ENCODE data around the gene SERPINF2.

SERPINF2 gene

GRCh38 chr17:1724869-1725641, 17.6 kb upstream of the SERPINF2 start:
- no peaks in the 10 kb centered on the region for H3K27me3 Mint-ChIP-seq
- peaks cover 64% of the 10 kb centered on the region for H3K4me1 Mint-ChIP-seq
- CTCF ChIA-PET: no interaction called here
- DNase-seq: peak; percentile 38
- peaks cover 20% of the 10 kb centered on the region for H3K36me3 Mint-ChIP-seq
- peak overlapping the region; percentile 75 for H3K4me3 Mint-ChIP-seq
- peak overlapping the region; percentile 67 for H3K27ac Mint-ChIP-seq
- H3K9me3 Mint-ChIP-seq: no peaks in the 10 kb centered on the region

- Mint-ChIP-seq H3K36me3 (peaks cover 23% of the 10 kb centered on the region), H3K4me1 (peaks cover 58% of the 10 kb centered on the region), H3K27ac (peak overlapping the region; percentile 67), H3K9me3 (no peaks in the 10 kb centered on the region), H3K27me3 (no peaks in the 10 kb centered on the region), H3K4me3 (peak overlapping the region; percentile 75)
- CTCF ChIA-PET: no interaction called here
- no peak for DNase-seq
These were observed 16.8 kb upstream of the SERPINF2 start for GRCh38 chr17:1725642-1726511.

- H3K9me3 Mint-ChIP-seq: no peaks in the 10 kb centered on the region
- CTCF ChIA-PET: no interaction called here
- peaks cover 23% of the 10 kb centered on the region for H3K36me3 Mint-ChIP-seq
- peaks cover 51% of the 10 kb centered on the region for H3K4me1 Mint-ChIP-seq
- peak overlapping the region; percentile 75 for H3K4me3 Mint-ChIP-seq
- H3K27ac Mint-ChIP-seq: no peak overlapping the region
- no peak for DNase-seq
- no peaks in the 10 kb centered on the region for H3K27me3 Mint-ChIP-seq
These were observed 15.9 kb upstream of the SERPINF2 start for GRCh38 chr17:1726626-1727257.

GRCh38 chr17:1727258-1727789, 15.3 kb upstream of the SERPINF2 start:
- Mint-ChIP-seq H3K27ac (peak overlapping the region; percentile 37), H3K9me3 (no peaks in the 10 kb centered on the region), H3K36me3 (peaks cover 23% of the 10 kb centered on the region), H3K4me3 (no peak overlapping the region), H3K27me3 (no peaks in the 10 kb centered on the region), H3K4me1 (peaks cover 45% of the 10 kb centered on the region)
- CTCF ChIA-PET: no interaction called here
- DNase-seq: no peak

GRCh38 chr17:1727876-1728630, 14.6 kb upstream of the SERPINF2 start:
- CTCF ChIA-PET: no interaction called here
- DNase-seq: no peak
- Mint-ChIP-seq H3K4me3 (peak overlapping the region; percentile 12), H3K9me3 (no peaks in the 10 kb centered on the region), H3K36me3 (peaks cover 25% of the 10 kb centered on the region), H3K27me3 (no peaks in the 10 kb centered on the region), H3K4me1 (peaks cover 38% of the 10 kb centered on the region), H3K27ac (no peak overlapping the region)

- Mint-ChIP-seq H3K4me3 (no peak overlapping the region), H3K9me3 (no peaks in the 10 kb centered on the region), H3K4me1 (peaks cover 25% of the 10 kb centered on the region), H3K36me3 (peaks cover 31% of the 10 kb centered on the region), H3K27ac (no peak overlapping the region), H3K27me3 (no peaks in the 10 kb centered on the region)
- CTCF ChIA-PET: no interaction called here
- DNase-seq: no peak
These were observed 12.7 kb upstream of the SERPINF2 start for GRCh38 chr17:1729966-1730325.

- Mint-ChIP-seq H3K4me3 (no peak overlapping the region), H3K36me3 (peaks cover 26% of the 10 kb centered on the region)
These were observed 12.1 kb upstream of the SERPINF2 start for GRCh38 chr17:1730326-1731193.

GRCh38 chr17:1731194-1731506, 11.5 kb upstream of the SERPINF2 start:
- no peaks in the 10 kb centered on the region for H3K27me3 Mint-ChIP-seq
- H3K4me1 Mint-ChIP-seq: peaks cover 16% of the 10 kb centered on the region
- no peak overlapping the region for H3K27ac Mint-ChIP-seq
- no peak overlapping the region for H3K4me3 Mint-ChIP-seq
- peaks cover 24% of the 10 kb centered on the region for H3K36me3 Mint-ChIP-seq
- H3K9me3 Mint-ChIP-seq: no peaks in the 10 kb centered on the region
- CTCF ChIA-PET: no interaction called here
- no peak for DNase-seq

More at GRCh38 chr17:1730326-1731193, 12.1 kb upstream of the SERPINF2 start:
- H3K9me3 Mint-ChIP-seq: no peaks in the 10 kb centered on the region
- no peak for DNase-seq
- H3K27me3 Mint-ChIP-seq: no peaks in the 10 kb centered on the region
- CTCF ChIA-PET: no interaction called here
- H3K4me1 Mint-ChIP-seq: peaks cover 20% of the 10 kb centered on the region
- H3K27ac Mint-ChIP-seq: no peak overlapping the region

GRCh38 chr17:1732241-1732832, 10.3 kb upstream of the SERPINF2 start:
- H3K4me3 Mint-ChIP-seq: no peak overlapping the region
- CTCF ChIA-PET: interaction anchor here (1.4 kb wide), 1 partner anchor 11 kb away, joined by 4 read pairs; no protein-coding TSS in a partner anchor
- peaks cover 16% of the 10 kb centered on the region for H3K4me1 Mint-ChIP-seq
- DNase-seq: no peak
- H3K27ac Mint-ChIP-seq: no peak overlapping the region
- no peaks in the 10 kb centered on the region for H3K9me3 Mint-ChIP-seq
- peaks cover 26% of the 10 kb centered on the region for H3K36me3 Mint-ChIP-seq
- no peaks in the 10 kb centered on the region for H3K27me3 Mint-ChIP-seq

GRCh38 chr17:1732833-1733321, 9.8 kb upstream of the SERPINF2 start:
- Mint-ChIP-seq H3K27ac (no peak overlapping the region), H3K36me3 (peaks cover 26% of the 10 kb centered on the region), H3K27me3 (no peaks in the 10 kb centered on the region), H3K4me1 (peaks cover 16% of the 10 kb centered on the region), H3K4me3 (no peak overlapping the region), H3K9me3 (no peaks in the 10 kb centered on the region)
- no peak for DNase-seq
- CTCF ChIA-PET: interaction anchor here (1.4 kb wide), 1 partner anchor 11 kb away, joined by 4 read pairs; no protein-coding TSS in a partner anchor

- Mint-ChIP-seq H3K27me3 (no peaks in the 10 kb centered on the region), H3K4me1 (peaks cover 9% of the 10 kb centered on the region), H3K36me3 (peaks cover 21% of the 10 kb centered on the region), H3K4me3 (no peak overlapping the region), H3K9me3 (no peaks in the 10 kb centered on the region), H3K27ac (no peak overlapping the region)
- DNase-seq: no peak
- CTCF ChIA-PET: interaction anchor here (0.5 kb wide), 1 partner anchor 133 kb away, joined by 3 read pairs; no protein-coding TSS in a partner anchor
These were observed 8.9 kb upstream of the SERPINF2 start for GRCh38 chr17:1733759-1734158.

GRCh38 chr17:1735418-1735817, 7.3 kb upstream of the SERPINF2 start:
- no peaks in the 10 kb centered on the region for H3K27me3 Mint-ChIP-seq
- H3K27ac Mint-ChIP-seq: no peak overlapping the region
- no peak for DNase-seq
- H3K4me1 Mint-ChIP-seq: no peaks in the 10 kb centered on the region
- CTCF ChIA-PET: no interaction called here
- H3K36me3 Mint-ChIP-seq: peaks cover 11% of the 10 kb centered on the region
- no peaks in the 10 kb centered on the region for H3K9me3 Mint-ChIP-seq
- no peak overlapping the region for H3K4me3 Mint-ChIP-seq
